Colonic mucosa (tissue), 4 donors: ENCODE measurements around the gene HLA-DQB1. TPM values are rescaled to one million over a fixed set of nuclear protein-coding genes. Genes with fewer than 3 reads are reported as not detected.
"Not testable (repeated sequence)": the region's sequence is repeated elsewhere in the genome, so short reads cannot be mapped to it uniquely, and the experiment has no call there.

Experiments
- DNase-seq: peaks from one replicate; pipeline ENCODE4 v3.0.0-alpha.2; 2020
- H3K27ac ChIP-seq: fragments of 200-600 bp; one replicate; pipeline ENCODE4 v1.8.0; 2021
- H3K27me3 ChIP-seq: fragments of 200-600 bp; one replicate; pipeline ENCODE4 v1.8.0; 2021
- H3K36me3 ChIP-seq: fragments of 200-600 bp; one replicate; pipeline ENCODE4 v1.8.0; 2021
- H3K4me1 ChIP-seq: fragments of 200-600 bp; one replicate; pipeline ENCODE4 v1.8.0; 2021; ENCODE audit warnings: mild to moderate bottlenecking
- H3K4me3 ChIP-seq: fragments of 200-600 bp; one replicate; pipeline ENCODE4 v1.8.0; 2021
- H3K9ac ChIP-seq, 2 donors: one replicate each; pipeline ENCODE4 v1.7.0; 2013; ENCODE audit warnings: control low read depth in 2 of 2, low read depth in 2 of 2, low read length in 2 of 2
- H3K9me3 ChIP-seq: fragments of 200-600 bp; one replicate; pipeline ENCODE4 v1.8.0; 2021
- intact Hi-C: fragments of 100-400 bp; cut with DNase I; formaldehyde crosslinking; loops from one replicate; pipeline ENCODE4 v1.14.1; 2022
- total RNA-seq, 2 donors: library from RNA; stranded (reverse); fragmentation: NEBNext Ultra II Directional in 1 of 2; extraction: Animal tissue kit (Norgen Biotek cat#: 25700) in 1 of 2; gene quantifications; one replicate each; pipeline ENCODE4 v1.2.1, GENCODE V29; 2021
- TF ChIP-seq, protein P1 (sequence below): fragments of 200-600 bp; IDR thresholded peaks from one replicate; pipeline ENCODE4 v1.8.0; 2022; ENCODE audit warnings: antibody characterized with exemption, mild to moderate bottlenecking
- donor health status: healthy.
- donor health status: DM: no; HTN: no; CAD: no.
- donor health status: DM: no; HTN: no; CAD: no.

HLA-DQB1 gene
- total RNA-seq, 2 donors from 2014 or later: 1.8 to 6.5 TPM

DNA sequence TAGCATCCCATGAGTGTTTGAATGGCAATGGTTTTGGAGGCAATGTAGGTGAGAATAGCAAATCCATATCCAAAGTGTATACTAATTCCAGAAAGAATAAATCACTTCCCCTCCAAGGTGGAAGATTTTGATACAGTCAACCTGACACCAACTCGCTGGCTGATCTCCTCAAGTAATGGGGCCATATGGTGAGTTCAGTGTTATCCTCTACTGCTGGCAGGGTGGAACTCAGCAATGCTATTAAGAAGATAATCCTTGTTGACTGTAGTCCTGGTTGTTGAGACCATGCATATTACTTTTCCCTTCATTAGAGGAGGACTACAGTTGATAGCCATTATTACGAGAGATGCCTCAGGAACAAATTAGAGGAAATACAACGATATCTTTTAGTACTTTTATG lies 17.8 kb upstream of the HLA-DQB1 start:
- Histone ChIP-seq H3K27ac (no peak overlapping the region), H3K36me3 (no peaks in the 10 kb centered on the region), H3K27me3 (no peaks in the 10 kb centered on the region), H3K9ac (no peak overlapping the region), H3K4me3 (no peak overlapping the region), H3K4me1 (no peaks in the 10 kb centered on the region), H3K9me3 (no peaks in the 10 kb centered on the region)
- TF ChIP-seq, protein P1, sequence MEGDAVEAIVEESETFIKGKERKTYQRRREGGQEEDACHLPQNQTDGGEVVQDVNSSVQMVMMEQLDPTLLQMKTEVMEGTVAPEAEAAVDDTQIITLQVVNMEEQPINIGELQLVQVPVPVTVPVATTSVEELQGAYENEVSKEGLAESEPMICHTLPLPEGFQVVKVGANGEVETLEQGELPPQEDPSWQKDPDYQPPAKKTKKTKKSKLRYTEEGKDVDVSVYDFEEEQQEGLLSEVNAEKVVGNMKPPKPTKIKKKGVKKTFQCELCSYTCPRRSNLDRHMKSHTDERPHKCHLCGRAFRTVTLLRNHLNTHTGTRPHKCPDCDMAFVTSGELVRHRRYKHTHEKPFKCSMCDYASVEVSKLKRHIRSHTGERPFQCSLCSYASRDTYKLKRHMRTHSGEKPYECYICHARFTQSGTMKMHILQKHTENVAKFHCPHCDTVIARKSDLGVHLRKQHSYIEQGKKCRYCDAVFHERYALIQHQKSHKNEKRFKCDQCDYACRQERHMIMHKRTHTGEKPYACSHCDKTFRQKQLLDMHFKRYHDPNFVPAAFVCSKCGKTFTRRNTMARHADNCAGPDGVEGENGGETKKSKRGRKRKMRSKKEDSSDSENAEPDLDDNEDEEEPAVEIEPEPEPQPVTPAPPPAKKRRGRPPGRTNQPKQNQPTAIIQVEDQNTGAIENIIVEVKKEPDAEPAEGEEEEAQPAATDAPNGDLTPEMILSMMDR: no peak
- intact Hi-C loops: no loop called here
- DNase-seq: no peak

DNA sequence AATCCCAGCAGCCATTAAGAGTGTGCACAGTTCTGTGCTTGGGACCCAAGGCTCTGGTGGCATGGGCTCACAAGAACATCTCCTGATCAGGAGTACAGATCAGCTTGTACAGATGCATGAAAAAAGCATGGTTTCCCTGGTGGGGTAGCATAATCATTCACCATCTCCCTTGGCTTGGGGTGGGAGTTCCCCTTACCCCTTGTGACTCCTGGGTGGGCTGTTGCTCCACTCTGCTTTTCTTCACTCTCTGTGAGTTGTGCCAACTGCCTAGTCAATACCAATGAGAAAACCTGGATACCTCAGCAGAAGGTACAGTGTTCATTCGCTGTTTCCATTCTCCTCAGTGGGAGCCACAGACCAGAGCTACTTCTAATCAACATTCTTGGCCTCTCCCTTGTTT lies 13.6 kb upstream of the HLA-DQB1 start:
- Histone ChIP-seq H3K4me1 (no peaks in the 10 kb centered on the region), H3K4me3 (no peak overlapping the region), H3K9me3 (no peaks in the 10 kb centered on the region), H3K36me3 (no peaks in the 10 kb centered on the region), H3K9ac (no peak overlapping the region), H3K27ac (no peak overlapping the region), H3K27me3 (no peaks in the 10 kb centered on the region)
- TF ChIP-seq, protein P1: no peak
- DNase-seq: no peak
- intact Hi-C loops: no loop called here

DNA sequence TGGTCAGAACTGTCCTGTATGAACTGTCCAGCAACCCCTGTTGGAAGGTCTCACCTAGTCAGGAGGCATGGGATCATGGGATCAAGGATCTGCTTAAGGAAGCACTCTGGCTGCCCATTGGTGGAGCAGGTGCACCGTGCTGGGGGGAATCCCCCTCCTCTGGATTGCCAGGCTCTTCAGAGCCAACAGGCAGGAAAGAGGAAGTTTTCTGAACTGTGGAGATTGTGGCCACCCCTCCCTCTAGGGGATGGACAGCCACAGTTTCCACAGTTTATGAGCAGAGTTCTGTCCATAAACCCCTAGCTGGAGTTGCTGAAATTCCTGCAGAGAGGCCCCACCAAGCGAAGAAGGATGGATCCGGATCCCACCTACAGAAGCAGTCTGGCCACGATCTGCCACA lies 13.0 kb upstream of the HLA-DQB1 start:
- H3K4me3 ChIP-seq: no peak overlapping the region
- no peak for DNase-seq
- H3K36me3 ChIP-seq: no peaks in the 10 kb centered on the region
- H3K9ac ChIP-seq: no peak overlapping the region
- no peak overlapping the region for H3K27ac ChIP-seq
- intact Hi-C loops: no loop called here
- no peaks in the 10 kb centered on the region for H3K4me1 ChIP-seq
- TF ChIP-seq, protein P1: no peak
- no peaks in the 10 kb centered on the region for H3K9me3 ChIP-seq
- H3K27me3 ChIP-seq: no peaks in the 10 kb centered on the region

DNA sequence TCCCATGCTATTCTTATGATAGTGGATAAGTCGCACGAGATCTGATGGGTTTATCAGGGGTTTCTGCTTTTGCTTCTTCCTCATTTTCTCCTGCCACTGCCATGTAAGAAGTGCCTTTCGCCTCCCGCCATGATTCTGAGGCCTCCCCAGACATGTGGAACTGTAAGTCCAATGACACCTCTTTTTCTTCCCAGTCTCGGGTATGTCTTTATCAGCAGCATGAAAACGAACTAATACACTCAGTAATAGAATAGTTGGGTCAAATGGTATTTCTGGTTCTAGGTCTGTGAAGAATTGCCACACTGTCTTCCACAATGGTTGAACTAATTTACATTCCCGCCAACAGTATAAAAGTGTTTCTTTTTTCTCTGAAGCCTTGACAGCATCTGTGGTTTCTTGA lies 7.7 kb upstream of the HLA-DQB1 start:
- H3K4me1 ChIP-seq, H3K4me3 ChIP-seq, H3K9ac ChIP-seq, intact Hi-C loops, H3K9me3 ChIP-seq, H3K27me3 ChIP-seq, H3K27ac ChIP-seq, DNase-seq, H3K36me3 ChIP-seq: not testable (repeated sequence)

DNA sequence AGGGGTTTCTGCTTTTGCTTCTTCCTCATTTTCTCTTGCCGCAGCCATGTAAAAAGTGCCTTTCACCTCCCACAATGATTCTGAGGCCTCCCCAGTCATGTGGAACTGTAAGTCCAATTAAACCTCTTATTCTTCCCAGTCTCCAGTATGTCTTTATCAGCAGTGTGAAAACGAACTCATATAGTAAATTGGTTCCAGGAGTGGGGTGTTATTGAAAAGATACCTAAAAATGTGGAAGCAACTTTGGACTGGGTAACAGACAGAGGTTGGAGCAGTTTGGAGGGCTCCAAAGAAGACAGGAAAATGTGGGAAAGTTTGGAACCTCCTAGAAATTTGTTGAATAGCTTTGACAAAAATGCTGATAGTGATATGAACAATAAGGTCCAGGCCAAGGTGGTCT lies 5.5 kb upstream of the HLA-DQB1 start:
- H3K9ac ChIP-seq, DNase-seq, H3K27ac ChIP-seq, H3K4me3 ChIP-seq, H3K27me3 ChIP-seq, intact Hi-C loops, H3K36me3 ChIP-seq, H3K9me3 ChIP-seq, H3K4me1 ChIP-seq: not testable (repeated sequence)

DNA sequence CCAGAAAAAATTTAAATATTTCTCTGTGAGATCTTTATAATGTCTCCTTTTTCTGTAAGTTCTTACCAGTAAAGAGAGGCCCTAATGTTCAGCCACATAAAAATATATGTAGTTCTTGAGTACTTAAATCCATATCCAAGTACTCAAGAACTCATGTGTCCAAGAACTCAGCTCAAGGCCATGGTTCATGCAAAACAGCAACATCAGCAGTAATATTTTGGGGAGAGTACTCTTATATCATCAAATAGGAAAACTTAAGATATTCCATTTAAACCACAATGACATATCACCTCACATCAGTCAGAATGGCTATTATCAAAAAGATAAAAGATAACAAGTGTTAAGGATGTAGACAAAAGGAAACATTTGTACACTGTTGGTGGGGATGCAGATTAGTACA lies 3.4 kb upstream of the HLA-DQB1 start:
- Histone ChIP-seq H3K4me1 (no peaks in the 10 kb centered on the region), H3K36me3 (no peaks in the 10 kb centered on the region), H3K9ac (no peak overlapping the region), H3K27me3 (no peaks in the 10 kb centered on the region), H3K4me3 (no peak overlapping the region), H3K27ac (no peak overlapping the region), H3K9me3 (no peaks in the 10 kb centered on the region)
- TF ChIP-seq, protein P1: no peak
- DNase-seq: no peak
- intact Hi-C loops: no loop called here

DNA sequence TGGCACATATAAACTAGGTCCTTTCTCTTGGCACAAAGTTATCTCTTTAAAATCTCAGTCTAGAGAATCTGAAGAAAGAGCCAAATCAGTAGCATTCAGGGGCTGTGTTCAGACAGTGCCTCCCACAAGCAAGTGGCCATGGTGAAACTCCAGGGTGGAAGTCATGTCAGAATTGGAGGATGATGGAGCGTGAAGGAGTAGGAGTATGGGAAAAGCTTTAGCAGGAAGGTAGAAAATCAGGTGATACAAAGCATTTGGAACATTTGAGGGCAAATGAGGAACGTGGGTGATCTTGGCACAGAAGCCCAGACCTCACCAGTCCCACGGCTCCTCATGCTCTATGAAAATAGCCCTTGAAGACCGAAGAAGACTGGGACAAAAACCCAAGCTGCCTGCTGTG lies 2.8 kb upstream of the HLA-DQB1 start:
- H3K36me3 ChIP-seq: no peaks in the 10 kb centered on the region
- H3K27me3 ChIP-seq: no peaks in the 10 kb centered on the region
- no peak overlapping the region for H3K9ac ChIP-seq
- no peaks in the 10 kb centered on the region for H3K4me1 ChIP-seq
- H3K4me3 ChIP-seq: no peak overlapping the region
- intact Hi-C loops: no loop called here
- no peak overlapping the region for H3K27ac ChIP-seq
- no peak for DNase-seq
- no peaks in the 10 kb centered on the region for H3K9me3 ChIP-seq
- TF ChIP-seq, protein P1: no peak
